Measurements from ENCODE around the gene PSMD13.

The PSMD13 gene

GRCh38 chr11:299081-299891, 62.5 kb downstream of the PSMD13 start, which contains the start of gene IFITM5:
Gene IFITM5 (minus strand): TSS chr11:299526. CDS start chr11:299490, 36 bp downstream.
- H3K27ac ChIP-seq (replicated peaks), result no peak within 1 kb of the TSS

GRCh38 chr11:299951-300735, 63.4 kb downstream of the PSMD13 start:
- Histone ChIP-seq H3K27ac (replicated peaks) (no peak overlapping the region), H3K27me3 (ENCODE audit: insufficient read depth, poor library complexity, severe bottlenecking) (no peaks in the 10 kb centered on the region), H3K4me3 (replicated peaks; ENCODE audit: insufficient read depth, low read length) (no peak overlapping the region)
- DNase-seq (ENCODE audit: low read depth in 1 of 2, low spot score in 1 of 2), result no peak
- TF ChIP-seq CTCF (IDR thresholded peaks at IDR 0.05; ENCODE audit: insufficient read depth, low read length) (no peak), SPI1 (IDR thresholded peaks at IDR 0.05; ENCODE audit: borderline replicate concordance, low read depth) (no peak), GABPA (IDR thresholded peaks at IDR 0.05; ENCODE audit: low read depth) (no peak), POLR2AphosphoS5 (IDR thresholded peaks at IDR 0.05; ENCODE audit: low read depth) (no peak)
- TF ChIP-seq, protein P1, sequence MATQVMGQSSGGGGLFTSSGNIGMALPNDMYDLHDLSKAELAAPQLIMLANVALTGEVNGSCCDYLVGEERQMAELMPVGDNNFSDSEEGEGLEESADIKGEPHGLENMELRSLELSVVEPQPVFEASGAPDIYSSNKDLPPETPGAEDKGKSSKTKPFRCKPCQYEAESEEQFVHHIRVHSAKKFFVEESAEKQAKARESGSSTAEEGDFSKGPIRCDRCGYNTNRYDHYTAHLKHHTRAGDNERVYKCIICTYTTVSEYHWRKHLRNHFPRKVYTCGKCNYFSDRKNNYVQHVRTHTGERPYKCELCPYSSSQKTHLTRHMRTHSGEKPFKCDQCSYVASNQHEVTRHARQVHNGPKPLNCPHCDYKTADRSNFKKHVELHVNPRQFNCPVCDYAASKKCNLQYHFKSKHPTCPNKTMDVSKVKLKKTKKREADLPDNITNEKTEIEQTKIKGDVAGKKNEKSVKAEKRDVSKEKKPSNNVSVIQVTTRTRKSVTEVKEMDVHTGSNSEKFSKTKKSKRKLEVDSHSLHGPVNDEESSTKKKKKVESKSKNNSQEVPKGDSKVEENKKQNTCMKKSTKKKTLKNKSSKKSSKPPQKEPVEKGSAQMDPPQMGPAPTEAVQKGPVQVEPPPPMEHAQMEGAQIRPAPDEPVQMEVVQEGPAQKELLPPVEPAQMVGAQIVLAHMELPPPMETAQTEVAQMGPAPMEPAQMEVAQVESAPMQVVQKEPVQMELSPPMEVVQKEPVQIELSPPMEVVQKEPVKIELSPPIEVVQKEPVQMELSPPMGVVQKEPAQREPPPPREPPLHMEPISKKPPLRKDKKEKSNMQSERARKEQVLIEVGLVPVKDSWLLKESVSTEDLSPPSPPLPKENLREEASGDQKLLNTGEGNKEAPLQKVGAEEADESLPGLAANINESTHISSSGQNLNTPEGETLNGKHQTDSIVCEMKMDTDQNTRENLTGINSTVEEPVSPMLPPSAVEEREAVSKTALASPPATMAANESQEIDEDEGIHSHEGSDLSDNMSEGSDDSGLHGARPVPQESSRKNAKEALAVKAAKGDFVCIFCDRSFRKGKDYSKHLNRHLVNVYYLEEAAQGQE (IDR thresholded peaks at IDR 0.05; ENCODE audit: insufficient replicate concordance, low read depth), result no peak

More at GRCh38 chr11:299081-299891, 62.5 kb downstream of the PSMD13 start, which contains the start of gene IFITM5:
- no peaks in the 10 kb centered on the region for H3K27me3 ChIP-seq (ENCODE audit: insufficient read depth, poor library complexity, severe bottlenecking)
- TF ChIP-seq GABPA (IDR thresholded peaks at IDR 0.05; ENCODE audit: low read depth) (no peak), POLR2AphosphoS5 (IDR thresholded peaks at IDR 0.05; ENCODE audit: low read depth) (no peak), SPI1 (IDR thresholded peaks at IDR 0.05; ENCODE audit: borderline replicate concordance, low read depth) (no peak), CTCF (IDR thresholded peaks at IDR 0.05; ENCODE audit: insufficient read depth, low read length) (no peak)
- TF ChIP-seq, protein P1 (IDR thresholded peaks at IDR 0.05; ENCODE audit: insufficient replicate concordance, low read depth), result no peak
- H3K4me3 ChIP-seq (replicated peaks; ENCODE audit: insufficient read depth, low read length), result no peak within 1 kb of the TSS
- no peak for DNase-seq (ENCODE audit: low read depth in 1 of 2, low spot score in 1 of 2)
